ENCODE measurements around the gene MOB3A.
A peak's percentile ranks its signal among the peaks of the same experiment; 100 is the strongest.

MOB3A gene

GRCh38 chr19:2055931-2056836, 39.9 kb downstream of the MOB3A start:
- no peak for DNase-seq

GRCh38 chr19:2054763-2055162, 41.4 kb downstream of the MOB3A start:
- no peak for DNase-seq

DNA sequence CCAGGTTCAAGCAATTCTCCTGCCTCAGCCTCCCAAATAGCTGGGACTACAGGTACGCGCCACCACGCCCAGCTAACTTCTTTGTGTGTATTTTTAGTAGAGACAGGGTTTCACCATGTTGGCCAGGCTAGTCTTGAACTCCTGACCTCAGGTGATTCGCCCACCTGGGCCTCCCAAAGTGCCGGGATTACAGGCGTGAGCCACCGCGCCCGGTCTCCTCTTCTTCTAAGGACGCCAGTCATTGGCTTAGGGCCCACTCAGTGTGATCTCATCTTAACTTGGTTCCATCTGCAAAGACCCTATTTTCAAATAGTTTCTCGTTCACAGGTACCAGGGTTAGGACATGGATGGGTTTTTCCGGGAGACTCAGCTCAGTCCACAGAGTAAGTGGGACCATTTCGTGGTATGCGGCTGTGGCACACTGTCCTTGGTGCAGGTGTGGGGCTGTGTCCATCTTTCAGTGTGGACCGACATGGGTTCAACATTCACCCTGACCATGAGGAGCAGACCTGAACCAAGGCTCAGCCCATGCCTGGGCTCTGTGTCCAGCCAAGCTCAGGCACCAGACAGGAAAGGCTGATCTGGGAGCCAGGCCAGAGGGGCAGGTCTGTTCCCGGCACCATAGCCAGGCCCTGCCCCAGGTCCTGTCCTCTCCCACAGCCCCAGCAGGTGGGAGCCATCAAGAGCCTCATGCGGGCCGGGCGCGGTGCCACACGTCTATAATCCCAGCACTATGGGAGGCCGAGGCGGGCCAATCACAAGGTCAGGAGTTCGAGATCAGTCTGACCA, 42.3 kb downstream of the MOB3A start:
- DNase-seq: no peak

- no peak for DNase-seq
Observed at GRCh38 chr19:2051773-2052704, 44.1 kb downstream of the MOB3A start.

- DNase-seq: peak; percentile 41
Observed at GRCh38 chr19:2050991-2051772, 44.9 kb downstream of the MOB3A start, which contains the start of gene MKNK2. Gene MKNK2 (minus strand): TSS chr19:2051244. CDS start chr19:2050851, 393 bp downstream.

DNA sequence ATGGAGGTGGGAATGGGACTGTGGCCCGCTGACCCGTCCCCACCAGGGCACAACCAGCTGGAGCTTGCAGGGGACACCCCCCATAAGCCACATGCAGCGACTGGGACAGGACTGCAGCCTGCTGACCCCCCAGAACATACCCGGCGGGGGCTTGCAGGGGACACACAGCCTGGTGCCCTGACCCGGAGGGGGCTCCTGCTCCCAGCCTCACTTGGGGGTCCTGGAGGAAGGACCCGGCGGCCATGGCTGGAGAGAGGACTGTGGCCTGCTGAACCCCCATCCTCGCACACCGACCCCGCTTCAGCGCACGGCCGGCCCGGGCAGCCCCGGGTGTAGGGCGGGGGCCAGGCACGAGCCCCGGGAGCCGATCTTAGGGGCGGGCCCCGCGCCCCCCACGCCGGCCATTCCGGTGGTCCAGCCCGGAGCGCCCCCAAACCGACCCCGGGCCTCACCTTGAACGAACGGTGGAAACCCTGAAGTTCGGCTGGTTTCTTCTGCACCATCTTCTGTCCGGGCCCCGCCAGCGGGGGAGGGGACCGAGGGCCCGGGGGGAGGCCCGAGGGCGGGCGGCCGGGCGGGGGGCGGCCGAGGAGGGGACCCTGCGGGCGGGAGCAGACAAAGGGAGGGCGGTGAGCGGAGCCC, 45.7 kb downstream of the MOB3A start:
- DNase-seq: no peak

GRCh38 chr19:2049741-2050348, 46.3 kb downstream of the MOB3A start:
- peak; percentile 5 for DNase-seq

- no peak for DNase-seq
Observed at GRCh38 chr19:2048959-2049740, 47.0 kb downstream of the MOB3A start.

DNA sequence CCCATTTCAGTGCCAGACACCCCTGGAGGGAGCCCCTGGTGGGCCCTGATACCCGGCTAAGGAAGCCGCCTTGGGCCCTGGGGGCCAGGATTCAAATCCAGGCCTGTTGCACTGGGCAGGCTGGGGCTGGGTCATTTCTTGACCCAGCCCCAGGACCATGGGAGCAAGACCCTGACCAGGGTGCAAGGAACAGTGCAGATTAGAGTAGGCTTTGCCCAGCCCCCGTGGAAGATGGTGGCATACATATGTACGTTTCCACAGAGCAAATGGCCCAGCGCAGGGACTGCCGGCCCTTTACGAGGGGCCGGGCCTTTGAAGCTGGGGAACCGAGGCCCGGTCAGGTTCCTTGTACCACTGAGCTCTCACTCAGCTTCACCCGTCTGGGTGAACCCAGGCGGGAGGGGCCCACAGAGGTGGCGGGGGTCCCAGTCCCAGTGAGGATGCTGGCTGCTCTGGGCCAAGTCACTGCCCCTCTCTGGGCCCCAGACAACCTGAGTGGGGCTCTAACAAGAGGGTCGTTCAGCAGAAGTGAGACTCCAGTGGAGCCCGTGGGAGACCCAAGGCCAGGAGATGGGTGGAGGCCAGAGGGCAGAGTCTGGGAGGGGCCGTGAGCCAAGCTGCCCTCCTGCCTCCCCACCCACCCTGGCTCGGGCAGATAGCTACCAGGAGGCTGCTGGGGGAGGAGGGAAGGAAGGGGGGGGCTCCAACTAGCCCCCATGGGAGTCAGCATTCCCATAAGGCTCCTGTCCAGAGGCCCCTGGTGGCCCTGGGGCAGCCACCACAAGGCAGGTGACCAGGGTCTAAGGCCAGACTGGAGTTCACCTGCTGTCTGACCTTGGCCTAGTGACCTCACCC, 47.8 kb downstream of the MOB3A start:
- no peak for DNase-seq

DNA sequence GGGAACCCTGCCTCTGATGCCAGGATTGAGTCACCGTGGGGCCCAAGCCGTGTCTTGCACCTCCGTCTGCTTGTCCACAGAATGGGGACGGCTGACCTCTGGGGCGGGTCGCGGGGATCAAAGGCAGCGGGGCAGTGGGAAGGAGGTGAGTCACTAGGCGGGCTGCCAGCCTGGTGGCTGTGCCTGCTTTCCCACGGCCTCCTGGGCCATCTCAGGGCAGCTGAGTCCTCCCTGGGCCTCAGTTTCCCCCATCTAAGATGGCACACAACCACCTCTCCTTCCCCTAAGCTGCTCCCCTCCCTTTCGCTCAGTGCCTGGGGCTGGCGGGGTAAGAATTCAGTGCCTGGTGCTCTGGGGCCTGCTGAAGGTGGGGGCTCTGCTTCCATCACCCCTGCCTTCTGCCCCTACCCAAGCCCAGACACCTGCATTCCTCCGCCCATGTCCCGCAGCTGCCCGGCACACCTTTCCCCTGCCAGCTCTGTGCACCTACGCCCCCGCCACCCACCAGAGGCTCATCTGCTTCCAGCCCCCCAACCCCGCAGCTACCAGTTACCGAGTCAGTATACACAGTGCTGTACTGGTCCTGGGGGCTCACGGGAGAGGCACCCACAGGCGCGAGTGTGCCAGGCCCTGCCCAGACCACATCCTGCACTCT, 48.5 kb downstream of the MOB3A start:
- DNase-seq: no peak

GRCh38 chr19:2047076-2047448, 49.1 kb downstream of the MOB3A start:
- DNase-seq: no peak

- DNase-seq: no peak
Observed at GRCh38 chr19:2046046-2046907, 49.8 kb downstream of the MOB3A start.

GRCh38 chr19:2045501-2046045, 50.6 kb downstream of the MOB3A start:
- no peak for DNase-seq

- no peak for DNase-seq
Observed at GRCh38 chr19:2044709-2045500, 51.2 kb downstream of the MOB3A start.

GRCh38 chr19:2043961-2044708, 52.0 kb downstream of the MOB3A start:
- no peak for DNase-seq

GRCh38 chr19:2043251-2043641, 52.9 kb downstream of the MOB3A start:
- no peak for DNase-seq
